ENCODE measurements around the gene SURF2. TPM values are rescaled to one million over a fixed set of nuclear protein-coding genes. Genes with fewer than 3 reads are reported as not detected.
"Not testable (repeated sequence)": the region's sequence is repeated elsewhere in the genome, so short reads cannot be mapped to it uniquely, and the experiment has no call there.

SURF2 gene
- polyA plus RNA-seq, 1 experiment = 10.0 TPM

GRCh38 chr9:133327834-133328484 lies 28.4 kb upstream of the SURF2 start:
- ChIA-PET POLR2A (no interaction called here), CTCF (interaction anchor here (0.6 kb wide), 1 partner anchor 29 kb away, joined by 3 read pairs; no protein-coding TSS in a partner anchor)
- H3K4me3 ChIP-seq (ENCODE audit: low read depth, low read length) = no peak overlapping the region
- H3K27me3 ChIP-seq (ENCODE audit: control insufficient read depth, insufficient read depth, low read length) = no peaks in the 10 kb centered on the region
- no peak for TF ChIP-seq CTCF (IDR thresholded peaks at IDR 0.05; ENCODE audit: insufficient read depth, low read depth, low read length)
- no peak for DNase-seq (ENCODE audit: low read depth)
- H3K36me3 ChIP-seq (ENCODE audit: control insufficient read depth, insufficient read depth, low read length) = peaks cover 19% of the 10 kb centered on the region

- peaks cover 32% of the 10 kb centered on the region for H3K36me3 ChIP-seq (ENCODE audit: control insufficient read depth, insufficient read depth, low read length)
- peak; percentile 61 for TF ChIP-seq CTCF (IDR thresholded peaks at IDR 0.05; ENCODE audit: insufficient read depth, low read depth, low read length)
- CTCF ChIA-PET = interaction anchor here (0.7 to 2.8 kb wide), 6 partner anchors 13 to 149 kb away, joined by 3 to 16 read pairs (median 4); no protein-coding TSS in a partner anchor
- H3K27me3 ChIP-seq (ENCODE audit: control insufficient read depth, insufficient read depth, low read length); H3K4me3 ChIP-seq (ENCODE audit: low read depth, low read length); POLR2A ChIA-PET; DNase-seq (ENCODE audit: low read depth): not testable (repeated sequence)
Measured at GRCh38 chr9:133329306-133330156, 26.8 kb upstream of the SURF2 start.

GRCh38 chr9:133331221-133331620 lies 25.1 kb upstream of the SURF2 start:
- no peak for TF ChIP-seq CTCF (IDR thresholded peaks at IDR 0.05; ENCODE audit: insufficient read depth, low read depth, low read length)
- ChIA-PET CTCF (interaction anchor here (2.3 to 2.8 kb wide), 2 partner anchors 12 to 145 kb away, joined by 13 to 16 read pairs; no protein-coding TSS in a partner anchor), POLR2A (no interaction called here)
- DNase-seq (ENCODE audit: low read depth) = no peak
- H3K27me3 ChIP-seq (ENCODE audit: control insufficient read depth, insufficient read depth, low read length) = no peaks in the 10 kb centered on the region
- H3K4me3 ChIP-seq (ENCODE audit: low read depth, low read length) = no peak overlapping the region
- H3K36me3 ChIP-seq (ENCODE audit: control insufficient read depth, insufficient read depth, low read length) = peaks cover 32% of the 10 kb centered on the region

- Histone ChIP-seq H3K36me3 (ENCODE audit: control insufficient read depth, insufficient read depth, low read length) (peaks cover 32% of the 10 kb centered on the region), H3K4me3 (ENCODE audit: low read depth, low read length) (no peak overlapping the region), H3K27me3 (ENCODE audit: control insufficient read depth, insufficient read depth, low read length) (no peaks in the 10 kb centered on the region)
- ChIA-PET POLR2A (no interaction called here), CTCF (interaction anchor here (1.2 to 2.8 kb wide), 2 partner anchors 145 kb away, joined by 7 to 16 read pairs; no protein-coding TSS in a partner anchor)
- DNase-seq (ENCODE audit: low read depth) = no peak
- no peak for TF ChIP-seq CTCF (IDR thresholded peaks at IDR 0.05; ENCODE audit: insufficient read depth, low read depth, low read length)
Measured at GRCh38 chr9:133331641-133332380, 24.5 kb upstream of the SURF2 start.

- Histone ChIP-seq H3K36me3 (ENCODE audit: control insufficient read depth, insufficient read depth, low read length) (peaks cover 32% of the 10 kb centered on the region), H3K4me3 (ENCODE audit: low read depth, low read length) (no peak overlapping the region), H3K27me3 (ENCODE audit: control insufficient read depth, insufficient read depth, low read length) (no peaks in the 10 kb centered on the region)
- DNase-seq (ENCODE audit: low read depth) = no peak
- CTCF ChIA-PET = interaction anchor here (0.7 to 1.2 kb wide), 2 partner anchors 146 to 395 kb away, joined by 3 to 7 read pairs; no protein-coding TSS in a partner anchor
- POLR2A ChIA-PET = no interaction called here
- TF ChIP-seq CTCF (IDR thresholded peaks at IDR 0.05; ENCODE audit: insufficient read depth, low read depth, low read length) = no peak
Measured at GRCh38 chr9:133332381-133332730, 24.0 kb upstream of the SURF2 start.
